ENCODE results near the gene GSDME.

GRCh38 chr7:24723178-24723530, 34.1 kb downstream of the GSDME start:
- TF ChIP-seq CTCF (IDR thresholded peaks at IDR 0.05) (no peak), ZFX (IDR thresholded peaks at IDR 0.05; ENCODE audit: borderline replicate concordance) (no peak)
